ENCODE measurements around the gene POLL. TPM values are rescaled to one million over a fixed set of nuclear protein-coding genes. Genes with fewer than 3 reads are reported as not detected.
"Not testable (repeated sequence)": the region's sequence is repeated elsewhere in the genome, so short reads cannot be mapped to it uniquely, and the experiment has no call there.

Gene POLL
- total RNA-seq, 4 donors from 2014 or later = 23.2 to 27.2 (median 26.0) TPM

- Histone ChIP-seq H3K27ac (replicated peaks in 1 of 4) (no peak overlapping the region), H3K36me3 (peaks cover 0 to 17% (median 0%) of the 10 kb centered on the region in 4 donors), H3K9me3 (no peaks in the 10 kb centered on the region), H3K4me3 (no peak overlapping the region), H3K4me1 (no peaks in the 10 kb centered on the region), H3K27me3 (no peaks in the 10 kb centered on the region)
- 83% methylated on average over 13 of the region's 13 CpGs for WGBS
- DNase-seq (ENCODE audit: extremely low spot score) = no peak
- TF ChIP-seq CTCF (IDR thresholded peaks at IDR 0.05) (no peak), POLR2A (IDR thresholded peaks at IDR 0.05; ENCODE audit: low read depth) (no peak), POLR2AphosphoS5 (IDR thresholded peaks at IDR 0.05) (no peak), EP300 (IDR thresholded peaks at IDR 0.05) (no peak)
- intact Hi-C loops (cut with DNase I) = no loop called here
Observed at GRCh38 chr10:101595591-101596433, 7.8 kb upstream of the POLL start.

GRCh38 chr10:101593331-101593730, 5.3 kb upstream of the POLL start:
- 82% methylated on average over 2 of the region's 2 CpGs for WGBS
- H3K27ac ChIP-seq (replicated peaks in 1 of 4); H3K9me3 ChIP-seq; H3K27me3 ChIP-seq; DNase-seq (ENCODE audit: extremely low spot score); H3K4me3 ChIP-seq; intact Hi-C loops (cut with DNase I); H3K36me3 ChIP-seq: not testable (repeated sequence)
- H3K4me1 ChIP-seq = peaks cover 7 to 14% (median 9%) of the 10 kb centered on the region in 4 donors

GRCh38 chr10:101588879-101589278, 822 bp upstream of the POLL start:
- H3K36me3 ChIP-seq = peaks cover 6 to 21% (median 13%) of the 10 kb centered on the region in 4 donors
- H3K4me1 ChIP-seq = peaks cover 18 to 33% (median 23%) of the 10 kb centered on the region in 4 donors
- TF ChIP-seq POLR2AphosphoS5 (IDR thresholded peaks at IDR 0.05) (no peak), EP300 (IDR thresholded peaks at IDR 0.05) (no peak), POLR2A (IDR thresholded peaks at IDR 0.05; ENCODE audit: low read depth) (no peak), CTCF (IDR thresholded peaks at IDR 0.05) (no peak)
- no peak for DNase-seq (ENCODE audit: extremely low spot score)
- H3K27ac ChIP-seq (replicated peaks in 1 of 4) = no peak overlapping the region
- WGBS = 74% methylated on average over 5 of the region's 5 CpGs
- H3K27me3 ChIP-seq = no peaks in the 10 kb centered on the region
- intact Hi-C loops (cut with DNase I) = no loop called here
- H3K9me3 ChIP-seq = no peaks in the 10 kb centered on the region
- H3K4me3 ChIP-seq = peak overlapping the region; percentile 85 to 90 (median 88)

- H3K27ac ChIP-seq (replicated peaks in 1 of 4) = no peak overlapping the region
- WGBS = 92% methylated on average over 5 of the region's 9 CpGs
- H3K27me3 ChIP-seq = no peaks in the 10 kb centered on the region
- peaks cover 18 to 33% (median 23%) of the 10 kb centered on the region in 4 donors for H3K4me1 ChIP-seq
- intact Hi-C loops (cut with DNase I) = no loop called here
- H3K9me3 ChIP-seq = no peaks in the 10 kb centered on the region
- no peak overlapping the region for H3K4me3 ChIP-seq
- TF ChIP-seq EP300 (IDR thresholded peaks at IDR 0.05) (no peak), POLR2A (IDR thresholded peaks at IDR 0.05; ENCODE audit: low read depth) (no peak), POLR2AphosphoS5 (IDR thresholded peaks at IDR 0.05) (no peak), CTCF (IDR thresholded peaks at IDR 0.05) (no peak)
- peaks cover 16 to 51% (median 41%) of the 10 kb centered on the region in 4 donors for H3K36me3 ChIP-seq
- DNase-seq (ENCODE audit: extremely low spot score) = no peak
Observed at GRCh38 chr10:101585841-101586240, 2.2 kb downstream of the POLL start.

- 89% methylated on average over 7 of the region's 10 CpGs for WGBS
- no peak for TF ChIP-seq POLR2A (IDR thresholded peaks at IDR 0.05; ENCODE audit: low read depth)
- no peak for TF ChIP-seq EP300 (IDR thresholded peaks at IDR 0.05)
- no peak for TF ChIP-seq CTCF (IDR thresholded peaks at IDR 0.05)
- no peak for TF ChIP-seq POLR2AphosphoS5 (IDR thresholded peaks at IDR 0.05)
- intact Hi-C loops (cut with DNase I) = no loop called here
Observed at GRCh38 chr10:101580486-101581399, 7.3 kb downstream of the POLL start.

More at GRCh38 chr10:101580486-101581399, 7.3 kb downstream of the POLL start:
- Histone ChIP-seq H3K4me1 (no peaks in the 10 kb centered on the region), H3K4me3 (no peak overlapping the region), H3K36me3 (peaks cover 40 to 95% (median 76%) of the 10 kb centered on the region in 4 donors), H3K27me3 (no peaks in the 10 kb centered on the region), H3K9me3 (no peaks in the 10 kb centered on the region), H3K27ac (replicated peaks in 1 of 4) (no peak overlapping the region)
- DNase-seq (ENCODE audit: extremely low spot score) = no peak
